Measurements from ENCODE around the gene SCTR.

The SCTR gene

GRCh38 chr2:119434664-119435063 is 89.6 kb downstream of the SCTR start:
- TF ChIP-seq, protein P1, sequence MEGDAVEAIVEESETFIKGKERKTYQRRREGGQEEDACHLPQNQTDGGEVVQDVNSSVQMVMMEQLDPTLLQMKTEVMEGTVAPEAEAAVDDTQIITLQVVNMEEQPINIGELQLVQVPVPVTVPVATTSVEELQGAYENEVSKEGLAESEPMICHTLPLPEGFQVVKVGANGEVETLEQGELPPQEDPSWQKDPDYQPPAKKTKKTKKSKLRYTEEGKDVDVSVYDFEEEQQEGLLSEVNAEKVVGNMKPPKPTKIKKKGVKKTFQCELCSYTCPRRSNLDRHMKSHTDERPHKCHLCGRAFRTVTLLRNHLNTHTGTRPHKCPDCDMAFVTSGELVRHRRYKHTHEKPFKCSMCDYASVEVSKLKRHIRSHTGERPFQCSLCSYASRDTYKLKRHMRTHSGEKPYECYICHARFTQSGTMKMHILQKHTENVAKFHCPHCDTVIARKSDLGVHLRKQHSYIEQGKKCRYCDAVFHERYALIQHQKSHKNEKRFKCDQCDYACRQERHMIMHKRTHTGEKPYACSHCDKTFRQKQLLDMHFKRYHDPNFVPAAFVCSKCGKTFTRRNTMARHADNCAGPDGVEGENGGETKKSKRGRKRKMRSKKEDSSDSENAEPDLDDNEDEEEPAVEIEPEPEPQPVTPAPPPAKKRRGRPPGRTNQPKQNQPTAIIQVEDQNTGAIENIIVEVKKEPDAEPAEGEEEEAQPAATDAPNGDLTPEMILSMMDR (IDR thresholded peaks at IDR 0.05; ENCODE audit: insufficient read depth, missing control alignments), result no peak
- FAIRE-seq (no peak), DNase-seq (ENCODE audit: insufficient read length, low spot score) (no peak)

DNA sequence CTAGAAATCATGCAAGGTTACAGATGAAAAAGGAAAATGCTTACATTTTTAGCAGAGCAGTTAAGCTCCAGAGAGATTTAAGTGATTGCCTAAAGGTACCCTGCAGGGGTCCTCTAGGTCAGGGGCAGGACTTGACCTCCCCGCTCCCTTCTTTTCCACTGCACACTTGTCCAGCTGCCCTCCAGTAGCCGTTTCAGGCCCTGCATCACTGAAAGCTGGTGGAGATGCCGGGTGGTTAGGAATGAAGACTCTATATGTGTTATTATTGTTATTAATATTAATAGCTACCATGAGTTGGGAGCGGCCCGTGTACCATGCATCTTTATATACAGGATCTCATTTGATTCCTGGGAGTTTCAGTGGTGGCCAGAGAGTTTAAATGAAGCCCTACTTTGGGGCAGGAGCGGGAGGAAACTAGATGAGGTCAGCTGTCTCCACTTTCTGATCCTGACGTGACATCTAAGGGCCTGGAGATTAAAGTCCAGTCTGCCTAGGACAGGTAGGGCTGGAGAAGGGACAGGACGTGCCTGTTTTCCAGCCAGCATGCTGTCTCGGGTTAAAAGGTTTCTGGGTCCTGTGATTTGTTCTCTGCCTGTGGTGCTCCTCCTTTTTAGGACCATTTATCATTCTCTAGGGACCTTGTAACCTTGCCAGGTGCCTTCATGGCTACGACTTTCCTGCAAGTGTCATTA is 90.5 kb downstream of the SCTR start:
- DNase-seq (ENCODE audit: insufficient read length, low spot score) (no peak), FAIRE-seq (no peak)
- TF ChIP-seq, protein P1 (IDR thresholded peaks at IDR 0.05; ENCODE audit: insufficient read depth, missing control alignments), result no peak

DNA sequence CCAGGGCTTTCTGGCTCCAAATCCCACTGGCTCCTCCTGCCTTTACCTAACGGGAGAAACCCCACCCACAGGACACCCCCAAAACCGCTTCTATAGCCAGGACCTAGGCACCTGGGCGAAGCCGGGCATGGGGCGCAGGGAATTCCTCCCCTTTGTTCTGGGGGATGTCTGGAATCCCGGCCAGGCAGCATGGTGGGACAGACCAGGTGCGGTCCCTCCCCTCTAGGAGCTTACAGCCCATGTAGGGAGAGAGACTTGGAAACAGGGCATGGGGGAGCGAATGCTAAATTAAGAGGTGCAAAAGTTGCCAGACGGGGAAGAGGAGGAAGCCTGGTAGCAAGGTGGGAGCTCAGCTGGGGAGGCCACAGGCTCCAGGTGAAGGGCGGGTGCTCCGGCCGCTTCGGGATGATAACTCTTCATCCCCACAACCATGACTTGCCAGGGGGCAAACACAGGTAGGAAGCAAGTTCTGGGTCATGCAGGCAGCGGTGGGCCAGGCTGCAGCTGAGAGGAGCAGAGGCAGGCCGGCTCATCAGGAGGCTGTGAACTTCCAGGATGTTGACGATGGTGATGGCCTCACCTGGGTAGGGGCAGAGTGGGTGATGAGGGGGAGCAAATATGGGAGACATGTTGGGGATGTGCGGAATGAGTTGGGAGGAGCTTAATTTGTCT is 91.3 kb downstream of the SCTR start:
- FAIRE-seq (no peak), DNase-seq (ENCODE audit: insufficient read length, low spot score) (no peak)
- TF ChIP-seq, protein P1 (IDR thresholded peaks at IDR 0.05; ENCODE audit: insufficient read depth, missing control alignments), result no peak

DNA sequence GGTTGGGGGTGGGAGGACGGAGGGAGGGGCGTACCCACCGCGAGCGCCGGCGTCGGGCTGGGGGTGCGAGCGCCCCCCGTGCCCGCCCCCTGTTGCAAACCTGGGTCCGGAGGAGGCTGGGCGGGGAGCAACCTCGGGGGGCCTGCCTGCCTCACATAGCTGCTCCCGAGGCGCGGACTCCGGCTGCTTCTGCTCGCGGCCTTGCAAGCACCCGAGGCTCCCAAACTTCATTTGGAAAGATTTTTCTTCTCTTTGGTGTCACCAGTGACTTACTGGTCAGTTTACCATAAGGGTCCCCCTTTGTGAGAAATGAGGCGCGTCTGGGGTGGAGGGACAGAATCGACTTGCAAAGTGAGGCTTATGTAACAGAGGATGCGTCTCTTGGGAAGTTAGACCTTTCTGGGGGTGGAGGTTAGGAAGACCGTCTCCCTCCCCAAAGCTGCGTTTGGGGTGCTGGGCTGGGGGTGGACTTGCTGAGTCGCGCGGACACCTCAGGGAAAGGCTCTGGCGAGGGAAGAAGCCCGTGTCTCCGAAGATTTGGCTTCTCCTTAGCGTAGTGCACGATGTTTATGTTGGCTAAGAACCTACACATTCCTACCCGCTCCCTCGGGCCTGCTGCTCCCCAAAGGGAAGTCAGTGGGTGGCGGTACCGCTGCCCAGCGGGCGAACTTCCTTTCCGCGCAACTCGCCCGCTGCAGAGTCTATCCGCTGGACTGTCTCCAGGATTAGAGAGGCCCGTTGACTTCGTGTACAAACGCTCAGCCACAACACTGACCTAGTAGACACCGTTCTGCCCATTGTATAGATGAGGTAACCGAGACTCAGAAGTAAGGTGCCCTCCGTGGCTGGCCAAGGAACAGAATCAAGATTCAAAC is 92.1 kb downstream of the SCTR start:
- TF ChIP-seq, protein P1 (IDR thresholded peaks at IDR 0.05; ENCODE audit: insufficient read depth, missing control alignments), result no peak
- DNase-seq (ENCODE audit: insufficient read length, low spot score), result no peak
- no peak for FAIRE-seq

GRCh38 chr2:119431155-119431975 is 92.9 kb downstream of the SCTR start, which contains the start of gene TMEM37:
TMEM37 (plus strand) TSS chr2:119431854; CDS start chr2:119431904, 50 bp downstream.
- FAIRE-seq, result no peak
- TF ChIP-seq, protein P1 (IDR thresholded peaks at IDR 0.05; ENCODE audit: insufficient read depth, missing control alignments), result no peak
- DNase-seq (ENCODE audit: insufficient read length, low spot score), result peak; percentile 90

- TF ChIP-seq, protein P1 (IDR thresholded peaks at IDR 0.05; ENCODE audit: insufficient read depth, missing control alignments), result no peak
- FAIRE-seq, result no peak
- DNase-seq (ENCODE audit: insufficient read length, low spot score), result no peak
These were observed 94.2 kb downstream of the SCTR start for GRCh38 chr2:119430023-119430498.

Measured in D721Med (cell line).